Neural cell (in vitro differentiated cells): ENCODE results near the gene TMEM235. TPM values are rescaled to one million over a fixed set of nuclear protein-coding genes. Genes with fewer than 3 reads are reported as not detected.

Experiments
- H2AFZ ChIP-seq: fragments of 200-600, 300-800 bp; sonication (generic), shearing (Covaris generic); 2 replicates; pipeline ENCODE4 v1.6.0; 2014; ENCODE audit warnings: low read depth, mild to moderate bottlenecking, antibody characterized with exemption, low read length, moderate library complexity
- H3F3A ChIP-seq: fragments of 200-600 bp; shearing (Covaris generic); 2 replicates; pipeline ENCODE4 v1.6.1; 2016; ENCODE audit warnings: mild to moderate bottlenecking, moderate library complexity, mixed read lengths, antibody characterized with exemption, low read length; ENCODE audit not compliant: insufficient read depth, poor library complexity, severe bottlenecking
- H3K27ac ChIP-seq: fragments of 200-600, 300-800 bp; sonication (generic), shearing (Covaris generic); 2 replicates; pipeline ENCODE4 v1.5.1; 2014; ENCODE audit warnings: mild to moderate bottlenecking, low read length, moderate library complexity
- H3K27me3 ChIP-seq: fragments of 300-800, 200-600 bp; sonication (generic), shearing (Covaris generic); 2 replicates; pipeline ENCODE4 v1.6.0; 2014; ENCODE audit warnings: mild to moderate bottlenecking, low read depth, low read length, moderate library complexity; ENCODE audit not compliant: insufficient read depth
- H3K36me3 ChIP-seq: fragments of 300-800, 200-600 bp; sonication (generic), shearing (Covaris generic); 2 replicates; pipeline ENCODE4 v1.5.1; 2014; ENCODE audit warnings: mild to moderate bottlenecking, antibody characterized with exemption, low read length, moderate library complexity; ENCODE audit not compliant: insufficient read depth
- H3K4me2 ChIP-seq: fragments of 300-800, 200-600 bp; sonication (generic), shearing (Covaris generic); 2 replicates; pipeline ENCODE4 v1.6.0; 2014; ENCODE audit warnings: mild to moderate bottlenecking, low read length
- H3K4me3 ChIP-seq: fragments of 300-800, 200-600 bp; sonication (generic), shearing (Covaris generic); 2 replicates; pipeline ENCODE4 v1.5.1; 2014; ENCODE audit warnings: mild to moderate bottlenecking, low read length, moderate library complexity
- H3K79me2 ChIP-seq: fragments of 200-600 bp; shearing (Covaris generic); replicated peaks from 2 replicates; pipeline ENCODE4 v1.6.0; 2014; ENCODE audit warnings: mild to moderate bottlenecking, low read length, moderate library complexity; ENCODE audit not compliant: insufficient read depth
- H3K9ac ChIP-seq: fragments of 300-800, 200-600 bp; sonication (generic), shearing (Covaris generic); 2 replicates; pipeline ENCODE4 v1.6.1; 2016; ENCODE audit warnings: mild to moderate bottlenecking, low read length, mixed read lengths
- H3K9me2 ChIP-seq: fragments of 200-600 bp; shearing (Covaris generic); 2 replicates; pipeline ENCODE4 v1.6.1; 2016; ENCODE audit warnings: mild to moderate bottlenecking, low read length, mixed read lengths; ENCODE audit not compliant: insufficient read depth
- H3K9me3 ChIP-seq: fragments of 200-600, 300-800 bp; sonication (generic), shearing (Covaris generic); 2 replicates; pipeline ENCODE4 v1.6.1; 2016; ENCODE audit warnings: mild to moderate bottlenecking, mixed run types, low read length, moderate library complexity, mixed read lengths
- H4K20me1 ChIP-seq: fragments of 200-600 bp; shearing (Covaris generic); 2 replicates; pipeline ENCODE4 v1.6.1; 2016; ENCODE audit warnings: mild to moderate bottlenecking, mixed run types; ENCODE audit not compliant: insufficient read depth
- CTCF ChIP-seq: fragments of 450-650 bp; IDR thresholded peaks from 2 replicates; pipeline ENCODE4 v1.5.1; 2014; ENCODE audit warnings: antibody characterized with exemption, mild to moderate bottlenecking, moderate library complexity; ENCODE audit not compliant: poor library complexity, severe bottlenecking
- EP300 ChIP-seq: fragments of 450-650 bp; conservative IDR thresholded peaks from 2 replicates; pipeline ENCODE4 v1.6.1; 2014; ENCODE audit warnings: antibody characterized with exemption, mild to moderate bottlenecking, moderate library complexity; ENCODE audit not compliant: poor library complexity, severe bottlenecking
- EZH2 ChIP-seq: fragments of 200-600, 300-800 bp; shearing (Covaris generic), sonication (generic); IDR thresholded peaks from 2 replicates; pipeline ENCODE4 v1.6.1; 2014; ENCODE audit warnings: antibody characterized with exemption, low read length, borderline replicate concordance, mild to moderate bottlenecking; ENCODE audit not compliant: insufficient read depth, poor library complexity, severe bottlenecking
- MXI1 ChIP-seq: fragments of 450-650 bp; conservative IDR thresholded peaks from 2 replicates; pipeline ENCODE4 v1.6.1; 2014; ENCODE audit warnings: antibody characterized with exemption, mild to moderate bottlenecking; ENCODE audit not compliant: poor library complexity, severe bottlenecking
- POLR2AphosphoS5 ChIP-seq: IDR thresholded peaks from 2 replicates; pipeline ENCODE4 v1.6.1; 2012
- RAD21 ChIP-seq: fragments of 450-650 bp; conservative IDR thresholded peaks from 2 replicates; pipeline ENCODE4 v1.6.1; 2014; ENCODE audit warnings: antibody characterized with exemption, mild to moderate bottlenecking, moderate library complexity
- SMC3 ChIP-seq: fragments of 450-650 bp; conservative IDR thresholded peaks from 2 replicates; pipeline ENCODE4 v1.6.1; 2014; ENCODE audit warnings: antibody characterized with exemption, mild to moderate bottlenecking, moderate library complexity; ENCODE audit not compliant: poor library complexity
- TAF1 ChIP-seq: IDR thresholded peaks from 2 replicates; pipeline ENCODE4 v1.6.1; 2012; ENCODE audit warnings: low read depth
- polyA minus RNA-seq: library from RNA; depleted of rRNA, polyadenylated mRNA; stranded (reverse); fragments of >200 nt; gene quantifications from 2 replicates; pipeline ENCODE4 v1.2.3, GENCODE V29; 2014
- polyA plus RNA-seq: library from polyadenylated mRNA; depleted of rRNA; stranded (reverse); fragments of >200 nt; gene quantifications from 2 replicates; pipeline ENCODE4 v1.2.3, GENCODE V29; 2014
- TF ChIP-seq, protein P1 (sequence below): IDR thresholded peaks from 2 replicates; pipeline ENCODE4 v1.6.1; 2012; ENCODE audit warnings: borderline replicate concordance

TMEM235 gene
- polyA plus RNA-seq (not detected in 2 replicates), polyA minus RNA-seq (not detected in 2 replicates)

DNA sequence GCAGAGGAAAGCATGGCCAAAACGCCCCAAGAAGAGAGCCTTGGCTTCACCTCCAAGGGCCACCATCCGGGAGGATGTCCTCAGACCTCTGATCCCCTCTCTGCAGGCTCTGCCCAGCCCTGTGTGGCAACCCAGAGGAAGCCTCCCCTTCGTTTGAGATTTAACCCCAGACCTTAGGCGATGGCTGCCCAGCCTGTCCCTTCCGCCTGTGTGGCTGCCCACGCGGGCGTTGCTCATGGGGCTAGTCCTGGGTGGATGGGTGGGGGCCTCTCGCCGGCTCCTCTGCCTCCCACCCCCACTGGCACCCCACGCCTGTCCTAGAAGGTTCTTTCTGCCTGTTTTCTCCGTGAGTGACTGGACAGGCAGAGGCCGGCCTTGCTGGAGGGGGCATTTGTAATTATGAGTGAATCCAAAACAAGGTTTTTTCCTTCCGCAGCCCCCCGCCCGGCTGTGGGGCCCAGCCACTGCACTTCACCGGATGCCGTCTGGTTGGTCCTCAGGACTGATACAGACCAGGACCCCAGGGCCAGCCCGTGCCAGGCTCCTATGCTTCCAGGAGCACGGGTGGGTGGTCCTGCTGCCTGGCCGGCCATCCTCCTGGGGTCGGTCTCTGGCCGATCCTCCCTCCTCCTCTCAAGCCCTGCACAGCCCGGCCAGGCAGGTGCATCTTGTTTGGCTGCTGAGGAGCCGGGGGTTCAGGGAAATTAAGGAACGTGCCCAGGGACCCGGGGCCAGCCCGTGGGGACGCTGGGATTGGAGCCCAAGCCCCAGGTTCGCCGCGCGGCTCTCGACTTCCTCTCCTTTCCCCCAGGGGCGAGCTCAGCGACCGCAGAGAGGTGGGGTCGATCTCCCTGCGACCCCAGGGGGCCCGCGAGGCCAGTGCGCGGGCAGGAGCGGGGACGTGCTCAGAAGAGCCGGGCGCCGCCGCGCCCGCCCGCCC lies at the start of gene TMEM235:
TMEM235 (plus strand) TSS at position 636 of the 940 bp plus-strand sequence. CDS start 393 bp downstream, outside the sequence.
- H3K27me3 ChIP-seq: peaks cover 29% of the 10 kb centered on the region
- no peaks in the 10 kb centered on the region for H4K20me1 ChIP-seq
- peak within 1 kb of the TSS; percentile 33 for H3K4me3 ChIP-seq
- H2AFZ ChIP-seq: no peak within 1 kb of the TSS
- H3K27ac ChIP-seq: no peak within 1 kb of the TSS
- no peak within 1 kb of the TSS for H3K4me2 ChIP-seq
- H3K79me2 ChIP-seq: no peaks in the 10 kb centered on the region
- H3K9me3 ChIP-seq: no peaks in the 10 kb centered on the region
- no peaks in the 10 kb centered on the region for H3F3A ChIP-seq
- no peak within 1 kb of the TSS for H3K9ac ChIP-seq
- no peaks in the 10 kb centered on the region for H3K36me3 ChIP-seq
- TF ChIP-seq EZH2: no peak
- no peak for TF ChIP-seq CTCF
- TF ChIP-seq POLR2AphosphoS5: no peak
- no peak for TF ChIP-seq MXI1
- no peak for TF ChIP-seq EP300
- TF ChIP-seq SMC3: no peak
- TF ChIP-seq, protein P1, sequence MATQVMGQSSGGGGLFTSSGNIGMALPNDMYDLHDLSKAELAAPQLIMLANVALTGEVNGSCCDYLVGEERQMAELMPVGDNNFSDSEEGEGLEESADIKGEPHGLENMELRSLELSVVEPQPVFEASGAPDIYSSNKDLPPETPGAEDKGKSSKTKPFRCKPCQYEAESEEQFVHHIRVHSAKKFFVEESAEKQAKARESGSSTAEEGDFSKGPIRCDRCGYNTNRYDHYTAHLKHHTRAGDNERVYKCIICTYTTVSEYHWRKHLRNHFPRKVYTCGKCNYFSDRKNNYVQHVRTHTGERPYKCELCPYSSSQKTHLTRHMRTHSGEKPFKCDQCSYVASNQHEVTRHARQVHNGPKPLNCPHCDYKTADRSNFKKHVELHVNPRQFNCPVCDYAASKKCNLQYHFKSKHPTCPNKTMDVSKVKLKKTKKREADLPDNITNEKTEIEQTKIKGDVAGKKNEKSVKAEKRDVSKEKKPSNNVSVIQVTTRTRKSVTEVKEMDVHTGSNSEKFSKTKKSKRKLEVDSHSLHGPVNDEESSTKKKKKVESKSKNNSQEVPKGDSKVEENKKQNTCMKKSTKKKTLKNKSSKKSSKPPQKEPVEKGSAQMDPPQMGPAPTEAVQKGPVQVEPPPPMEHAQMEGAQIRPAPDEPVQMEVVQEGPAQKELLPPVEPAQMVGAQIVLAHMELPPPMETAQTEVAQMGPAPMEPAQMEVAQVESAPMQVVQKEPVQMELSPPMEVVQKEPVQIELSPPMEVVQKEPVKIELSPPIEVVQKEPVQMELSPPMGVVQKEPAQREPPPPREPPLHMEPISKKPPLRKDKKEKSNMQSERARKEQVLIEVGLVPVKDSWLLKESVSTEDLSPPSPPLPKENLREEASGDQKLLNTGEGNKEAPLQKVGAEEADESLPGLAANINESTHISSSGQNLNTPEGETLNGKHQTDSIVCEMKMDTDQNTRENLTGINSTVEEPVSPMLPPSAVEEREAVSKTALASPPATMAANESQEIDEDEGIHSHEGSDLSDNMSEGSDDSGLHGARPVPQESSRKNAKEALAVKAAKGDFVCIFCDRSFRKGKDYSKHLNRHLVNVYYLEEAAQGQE: no peak
- no peak for TF ChIP-seq RAD21
- no peak for TF ChIP-seq TAF1
- no peaks in the 10 kb centered on the region for H3K9me2 ChIP-seq

GRCh38 chr17:78182504-78182903 lies 48.9 kb upstream of the TMEM235 start:
- H3K36me3 ChIP-seq: no peaks in the 10 kb centered on the region

More at GRCh38 chr17:78182504-78182903, 48.9 kb upstream of the TMEM235 start:
- H3K9ac ChIP-seq: no peak overlapping the region
- H3K27me3 ChIP-seq: no peaks in the 10 kb centered on the region
- TF ChIP-seq TAF1 (no peak), MXI1 (no peak), EZH2 (no peak), EP300 (no peak), RAD21 (no peak), CTCF (no peak), POLR2AphosphoS5 (no peak)
- TF ChIP-seq, protein P1: no peak
- H3K27ac ChIP-seq: no peak overlapping the region
- no peaks in the 10 kb centered on the region for H3K9me3 ChIP-seq
- H3K79me2 ChIP-seq: peaks cover 3% of the 10 kb centered on the region
- H3F3A ChIP-seq: no peaks in the 10 kb centered on the region
- no peak overlapping the region for H3K4me2 ChIP-seq
- H3K9me2 ChIP-seq: no peaks in the 10 kb centered on the region
- no peak overlapping the region for H3K4me3 ChIP-seq
- no peak overlapping the region for H2AFZ ChIP-seq
- H4K20me1 ChIP-seq: no peaks in the 10 kb centered on the region
